Measurements from ENCODE around the gene GLRX3. TPM values are rescaled to one million over a fixed set of nuclear protein-coding genes. Genes with fewer than 3 reads are reported as not detected.

GLRX3 gene
- total and polyA plus RNA-seq, 2 of the 13 experiments (the other 11 are each of a cell fraction or from before 2014, with no cell fraction given) = 91.4 to 135 TPM

- TSS peak; percentile 88 for BruUV-seq (replicated peaks)
- TF ChIP-seq EED (CRISPR knock-in tag; IDR thresholded peaks at IDR 0.05) (0 out of 2 replicates have a peak, but pooled peaks have one; percentile 42), ZNF563 (CRISPR knock-in tag; IDR thresholded peaks at IDR 0.05) (0 out of 2 replicates have a peak, but pooled peaks have one; percentile 62), ZNF691 (CRISPR knock-in tag; IDR thresholded peaks at IDR 0.05; ENCODE audit: borderline replicate concordance, low read depth) (0 out of 2 replicates have a peak, but pooled peaks have one; percentile 13), HCFC1 (IDR thresholded peaks at IDR 0.05; ENCODE audit: low read depth, low read length) (peak; percentile 85), HOXA5 (CRISPR knock-in tag; IDR thresholded peaks at IDR 0.05) (0 out of 2 replicates have a peak, but pooled peaks have one; percentile 41), ZNF768 (CRISPR knock-in tag; IDR thresholded peaks at IDR 0.05) (peak; percentile 15; the same call in 1 of the 2 replicates), KLF15 (CRISPR knock-in tag; IDR thresholded peaks at IDR 0.05; ENCODE audit: borderline replicate concordance) (peak; percentile 35; the same call in 1 of the 2 replicates), BHLHE40 (IDR thresholded peaks at IDR 0.05; ENCODE audit: low read length) (peak; percentile 10; the same call in 1 of the 2 replicates), NAIF1 (CRISPR knock-in tag; IDR thresholded peaks at IDR 0.05; ENCODE audit: borderline replicate concordance) (no peak), ZNF317 (CRISPR knock-in tag; IDR thresholded peaks at IDR 0.05) (peak; percentile 74; the same call in 1 of the 2 replicates), ZNF687 (CRISPR knock-in tag; IDR thresholded peaks at IDR 0.05) (peak; percentile 2; the same call in 1 of the 2 replicates), HDAC1 (CRISPR knock-in tag; IDR thresholded peaks at IDR 0.05) (peak; percentile 21; the same call in 1 of the 2 replicates), ZNF17 (CRISPR knock-in tag; IDR thresholded peaks at IDR 0.05) (no peak), ZNF775 (CRISPR knock-in tag; IDR thresholded peaks at IDR 0.05; ENCODE audit: borderline replicate concordance) (0 out of 2 replicates have a peak, but pooled peaks have one; percentile 7), ZBTB43 (CRISPR knock-in tag; conservative IDR thresholded peaks at IDR 0.05) (peak; percentile 81; the same call in 1 of the 2 replicates), ATF7-NPFF (CRISPR knock-in tag; IDR thresholded peaks at IDR 0.05; ENCODE audit: low read depth) (0 out of 2 replicates have a peak, but pooled peaks have one; percentile 37), FOXK1 (CRISPR knock-in tag; IDR thresholded peaks at IDR 0.05; ENCODE audit: borderline replicate concordance, low read depth) (peak; percentile 16; the same call in 1 of the 2 replicates)
Observed at GRCh38 chr10:130111113-130111851, 24.9 kb upstream of the GLRX3 start.

More at GRCh38 chr10:130111113-130111851, 24.9 kb upstream of the GLRX3 start:
- Histone ChIP-seq H3K27ac (ENCODE audit: extremely low read length, insufficient read depth, low read length) (peak overlapping the region; percentile 87), H3K27me3 (ENCODE audit: control insufficient read depth in 1 of 2, insufficient read depth in 2 of 2, low read length in 2 of 2) (peaks cover 0 to 4% of the 10 kb centered on the region in 2 experiments; a peak in 1 of 5 replicates), H3K9ac (ENCODE audit: insufficient read depth, low read depth, low read length) (peak overlapping the region; percentile 94), H2AFZ (ENCODE audit: low read length) (peak overlapping the region; percentile 67), H3K9me3 (ENCODE audit: low read length) (no peaks in the 10 kb centered on the region), H3K4me2 (ENCODE audit: low read depth, low read length) (peak overlapping the region; percentile 100), H3K4me3 (replicated peaks in 1 of 3; ENCODE audit: insufficient read depth in 1 of 3, low read depth in 2 of 3, low read length in 3 of 3) (peak overlapping the region; percentile 65 to 93 (median 73)), H3K36me3 (replicated peaks in 1 of 2; ENCODE audit: control insufficient read depth in 1 of 2, insufficient read depth in 2 of 2, low read length in 2 of 2) (no peaks in the 10 kb centered on the region), H4K20me1 (ENCODE audit: insufficient read depth, low read length) (peaks cover 5% of the 10 kb centered on the region; the same call in 1 of the 2 replicates), H3K79me2 (ENCODE audit: insufficient read depth, low read length) (peaks cover 10% of the 10 kb centered on the region), H3K4me1 (ENCODE audit: insufficient read depth, low read length) (peaks cover 23% of the 10 kb centered on the region)
- POLR2A ChIA-PET = interaction anchor here (1.2 to 4.0 kb wide), 9 partner anchors 12 to 971 kb away, joined by 3 to 221 read pairs (median 5); partner anchors contain the start of gene GLRX3
- 6% methylated on average over 9 of the region's 49 CpGs for WGBS (ENCODE audit: low lambda C conversion rate)
- peak; percentile 80 for FAIRE-seq
- ATAC-seq = peak; percentile 93
- intact Hi-C loops (cut with micrococcal nuclease; ENCODE audit: unreplicated experiment) = loop anchor here (2.0 to 10.0 kb wide), 2 partner anchors 68 to 646 kb away; partner anchors contain the start of gene MGMT
- peak; percentile 96 for DNase-seq (ENCODE audit: low spot score)
- in situ Hi-C loops (cut with HindIII; ENCODE audit: extremely low pct_ligation_motif_present, low pct_unique_long_range_greater_than_20kb) = no loop called here
- CTCF ChIA-PET (ENCODE audit: low intra/inter-chr PET ratio, low total read pairs) = no interaction called here

Measured in HepG2 (cell line).